Tibial nerve (tissue), 4 donors: ENCODE results near the gene KIR3DL3. TPM values are rescaled to one million over a fixed set of nuclear protein-coding genes. Genes with fewer than 3 reads are reported as not detected.
"Not testable (repeated sequence)": the region's sequence is repeated elsewhere in the genome, so short reads cannot be mapped to it uniquely, and the experiment has no call there.

ENCODE experiments used
- DNase-seq, 2 donors: peaks; one replicate each; pipeline ENCODE4 v3.0.0-alpha.2; 2019; ENCODE audit warnings: low spot score in 2 of 2
- H3K27ac ChIP-seq, 4 donors: fragments of 200-600 bp; sonication (generic) in 3 of 4; one replicate each; pipeline ENCODE4 v1.5.1; 2017 to 2019; ENCODE audit warnings: mild to moderate bottlenecking in 1 of 4
- H3K27me3 ChIP-seq, 2 donors: fragments of 200-600 bp; sonication (generic) in 1 of 2; one replicate each; pipeline versions ENCODE4 v1.5.1 to v1.6.0; 2017 to 2019
- H3K36me3 ChIP-seq, 3 donors: fragments of 200-600 bp; sonication (generic); one replicate each; pipeline ENCODE4 v1.5.1; 2018 to 2019
- H3K4me1 ChIP-seq, 4 donors: fragments of 200-600 bp; sonication (generic) in 3 of 4; one replicate each; pipeline ENCODE4 v1.5.1; 2017 to 2019
- H3K4me3 ChIP-seq, 4 donors: fragments of 200-600 bp; sonication (generic) in 3 of 4; one replicate each; pipeline ENCODE4 v1.5.1; 2017 to 2019; ENCODE audit warnings: mild to moderate bottlenecking in 1 of 4, moderate library complexity in 1 of 4
- H3K9me3 ChIP-seq, 4 donors: fragments of 200-600 bp; sonication (generic) in 3 of 4; one replicate each; pipeline ENCODE4 v1.5.1; 2017 to 2019
- EP300 ChIP-seq, 2 donors: sonication (generic); formaldehyde crosslinking; IDR thresholded peaks; one replicate each; pipeline ENCODE4 v1.6.1; 2017; ENCODE audit warnings: antibody characterized with exemption in 2 of 2, mild to moderate bottlenecking in 1 of 2
- POLR2A ChIP-seq, 2 donors: fragments of 450-650 bp; IDR thresholded peaks; one replicate each; pipeline ENCODE4 v1.6.1; 2017; ENCODE audit warnings: antibody characterized with exemption in 2 of 2, mild to moderate bottlenecking in 2 of 2, moderate library complexity in 2 of 2
- WGBS, 2 donors: methylation state at CpG; one replicate each; pipeline ENCODE4 v1.1.5; 2018; 5-methylcytosine and 5-hydroxymethylcytosine counted together
- total RNA-seq, 4 donors: library from RNA; depleted of rRNA; stranded (reverse); fragments of >200 nt; gene quantifications; one replicate each; pipeline ENCODE4 v1.1.0, GENCODE V29; 2016
- TF ChIP-seq, protein P1 (sequence below), 5 experiments: fragments of 200-600 bp in 3 of 5; fragments of 450-650 bp in 2 of 5; sonication (generic) in 3 of 5; IDR thresholded peaks; one replicate each; pipeline ENCODE4 v1.5.1; 2016 to 2019; ENCODE audit warnings: antibody characterized with exemption in 5 of 5, mild to moderate bottlenecking in 3 of 5, moderate library complexity in 2 of 5

The KIR3DL3 gene
- total RNA-seq, 4 donors from 2014 or later: not detected

DNA sequence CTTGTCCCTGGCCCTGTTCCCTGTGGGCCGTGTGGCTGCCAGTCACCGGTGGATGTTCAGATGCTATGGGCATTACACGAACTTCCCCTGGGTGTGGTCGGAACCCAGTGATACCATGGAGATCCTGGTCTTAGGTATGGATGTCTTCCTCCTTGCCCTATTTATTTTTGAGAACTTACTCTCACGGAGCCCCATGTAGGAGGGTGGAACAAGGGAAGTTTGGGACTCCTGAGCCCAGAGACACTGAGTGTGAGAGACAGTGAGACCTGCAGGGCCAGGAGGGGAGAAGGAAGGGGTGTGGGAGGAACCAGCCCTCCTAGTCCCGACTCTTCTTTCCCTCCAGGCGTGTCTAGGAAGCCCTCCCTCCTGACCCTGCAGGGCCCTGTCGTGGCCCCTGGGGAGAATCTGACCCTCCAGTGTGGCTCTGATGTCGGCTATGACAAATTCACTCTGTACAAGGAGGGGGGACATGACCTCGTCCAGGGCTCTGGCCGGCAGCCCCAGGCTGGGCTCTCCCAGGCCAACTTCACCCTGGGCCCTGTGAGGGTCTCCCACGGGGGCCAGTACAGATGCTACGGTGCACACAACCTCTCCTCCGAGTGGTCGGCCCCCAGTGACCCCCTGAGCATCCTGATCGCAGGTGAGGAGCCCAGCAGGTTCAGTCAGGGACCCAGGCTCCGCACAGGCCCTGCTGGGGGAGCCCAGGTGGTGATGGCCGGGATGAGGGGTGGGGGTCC lies 14.9 kb upstream of the KIR3DL3 start:
- WGBS, 2 donors: 69 to 77% methylated on average over 7 to 12 of the region's 18 CpGs
- Histone ChIP-seq H3K4me1 (no peaks in the 10 kb centered on the region), H3K27ac (no peak overlapping the region), H3K27me3 (no peaks in the 10 kb centered on the region), H3K36me3 (no peaks in the 10 kb centered on the region), H3K4me3 (no peak overlapping the region), H3K9me3 (peaks cover 0 to 7% (median 0%) of the 10 kb centered on the region in 4 donors)
- TF ChIP-seq EP300 (IDR thresholded peaks at IDR 0.05): no peak
- no peak for TF ChIP-seq POLR2A (IDR thresholded peaks at IDR 0.05)
- TF ChIP-seq, protein P1, sequence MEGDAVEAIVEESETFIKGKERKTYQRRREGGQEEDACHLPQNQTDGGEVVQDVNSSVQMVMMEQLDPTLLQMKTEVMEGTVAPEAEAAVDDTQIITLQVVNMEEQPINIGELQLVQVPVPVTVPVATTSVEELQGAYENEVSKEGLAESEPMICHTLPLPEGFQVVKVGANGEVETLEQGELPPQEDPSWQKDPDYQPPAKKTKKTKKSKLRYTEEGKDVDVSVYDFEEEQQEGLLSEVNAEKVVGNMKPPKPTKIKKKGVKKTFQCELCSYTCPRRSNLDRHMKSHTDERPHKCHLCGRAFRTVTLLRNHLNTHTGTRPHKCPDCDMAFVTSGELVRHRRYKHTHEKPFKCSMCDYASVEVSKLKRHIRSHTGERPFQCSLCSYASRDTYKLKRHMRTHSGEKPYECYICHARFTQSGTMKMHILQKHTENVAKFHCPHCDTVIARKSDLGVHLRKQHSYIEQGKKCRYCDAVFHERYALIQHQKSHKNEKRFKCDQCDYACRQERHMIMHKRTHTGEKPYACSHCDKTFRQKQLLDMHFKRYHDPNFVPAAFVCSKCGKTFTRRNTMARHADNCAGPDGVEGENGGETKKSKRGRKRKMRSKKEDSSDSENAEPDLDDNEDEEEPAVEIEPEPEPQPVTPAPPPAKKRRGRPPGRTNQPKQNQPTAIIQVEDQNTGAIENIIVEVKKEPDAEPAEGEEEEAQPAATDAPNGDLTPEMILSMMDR (IDR thresholded peaks at IDR 0.05): no peak
- no peak for DNase-seq

DNA sequence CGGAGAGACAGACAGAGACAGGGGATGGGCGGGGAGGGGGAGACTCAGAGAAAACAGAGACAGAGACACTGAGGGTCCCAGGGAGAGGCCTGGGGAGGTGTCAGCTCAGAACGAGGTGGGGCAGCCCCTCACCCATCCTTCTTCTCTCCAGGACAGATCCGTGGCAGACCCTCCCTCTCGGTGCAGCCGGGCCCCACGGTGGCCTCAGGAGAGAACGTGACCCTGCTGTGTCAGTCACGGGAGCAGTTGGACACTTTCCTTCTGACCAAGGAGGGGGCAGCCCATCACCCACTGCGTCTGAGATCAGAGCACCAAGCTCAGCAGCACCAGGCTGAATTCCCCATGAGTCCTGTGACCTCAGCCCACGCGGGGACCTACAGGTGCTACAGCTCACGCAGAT lies 14.3 kb upstream of the KIR3DL3 start:
- H3K4me3 ChIP-seq, H3K27me3 ChIP-seq, H3K27ac ChIP-seq, H3K9me3 ChIP-seq, DNase-seq, H3K4me1 ChIP-seq, H3K36me3 ChIP-seq: not testable (repeated sequence)
- 73 to 80% methylated on average over 11 of the region's 13 CpGs for WGBS, 2 donors

DNA sequence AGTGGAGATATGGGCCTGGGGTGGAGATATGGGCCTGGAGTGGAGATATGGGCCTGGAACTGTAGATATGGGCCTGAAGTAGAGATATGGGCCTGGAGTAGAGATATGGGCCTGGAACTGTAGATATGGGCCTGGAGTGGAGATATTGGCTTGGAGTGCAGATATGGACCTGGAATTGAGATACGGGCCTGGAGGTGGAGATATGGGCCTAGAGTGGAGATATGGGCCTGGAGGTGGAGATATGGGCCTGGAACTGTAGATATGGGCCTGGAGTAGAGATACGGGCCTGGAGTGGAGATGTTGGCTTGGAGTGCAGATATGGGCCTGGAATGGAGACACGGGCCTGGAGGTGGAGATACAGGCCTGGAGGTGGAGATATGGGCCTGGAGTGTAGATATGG lies 402 bp downstream of the KIR3DL3 start:
- H3K27me3 ChIP-seq: no peaks in the 10 kb centered on the region
- TF ChIP-seq, protein P1 (IDR thresholded peaks at IDR 0.05): no peak
- no peak for TF ChIP-seq POLR2A (IDR thresholded peaks at IDR 0.05)

DNA sequence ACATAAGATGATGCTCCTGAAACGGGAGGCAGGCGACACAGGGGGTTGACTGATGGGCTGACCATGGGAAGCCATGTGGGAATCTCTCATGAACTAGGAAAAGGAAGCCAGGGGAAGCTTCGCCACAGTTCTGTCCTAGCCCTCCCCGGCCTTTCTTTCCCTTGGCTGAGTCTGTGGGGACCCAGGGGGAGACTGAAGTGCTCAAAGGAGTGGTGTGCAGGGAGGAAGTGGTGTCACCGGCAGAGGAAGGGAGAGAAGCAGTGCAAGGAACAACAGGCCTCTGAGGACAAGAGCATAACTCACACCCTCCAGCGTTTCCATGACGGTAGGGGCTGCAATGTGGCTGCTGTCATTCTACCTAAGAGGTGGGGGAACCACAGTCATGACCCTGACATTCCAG lies 1.1 kb downstream of the KIR3DL3 start:
- no peaks in the 10 kb centered on the region for H3K4me1 ChIP-seq
- H3K36me3 ChIP-seq: no peaks in the 10 kb centered on the region
- H3K9me3 ChIP-seq: peaks cover 0 to 37% (median 4%) of the 10 kb centered on the region in 4 donors
- no peaks in the 10 kb centered on the region for H3K27me3 ChIP-seq
- TF ChIP-seq POLR2A (IDR thresholded peaks at IDR 0.05) (no peak), EP300 (IDR thresholded peaks at IDR 0.05) (no peak)
- TF ChIP-seq, protein P1 (IDR thresholded peaks at IDR 0.05): no peak
- no peak overlapping the region for H3K27ac ChIP-seq
- 78 to 82% methylated on average over 7 of the region's 7 CpGs for WGBS, 2 donors
- H3K4me3 ChIP-seq: no peak overlapping the region
- DNase-seq: no peak

More for the DNA sequence above, 402 bp downstream of the KIR3DL3 start:
- H3K36me3 ChIP-seq: no peaks in the 10 kb centered on the region
- H3K27ac ChIP-seq: no peak overlapping the region
- 79 to 80% methylated on average over 3 of the region's 3 CpGs for WGBS, 2 donors
- H3K9me3 ChIP-seq: peaks cover 0 to 42% (median 4%) of the 10 kb centered on the region in 4 donors
- no peaks in the 10 kb centered on the region for H3K4me1 ChIP-seq
- no peak for DNase-seq
- H3K4me3 ChIP-seq: no peak overlapping the region

DNA sequence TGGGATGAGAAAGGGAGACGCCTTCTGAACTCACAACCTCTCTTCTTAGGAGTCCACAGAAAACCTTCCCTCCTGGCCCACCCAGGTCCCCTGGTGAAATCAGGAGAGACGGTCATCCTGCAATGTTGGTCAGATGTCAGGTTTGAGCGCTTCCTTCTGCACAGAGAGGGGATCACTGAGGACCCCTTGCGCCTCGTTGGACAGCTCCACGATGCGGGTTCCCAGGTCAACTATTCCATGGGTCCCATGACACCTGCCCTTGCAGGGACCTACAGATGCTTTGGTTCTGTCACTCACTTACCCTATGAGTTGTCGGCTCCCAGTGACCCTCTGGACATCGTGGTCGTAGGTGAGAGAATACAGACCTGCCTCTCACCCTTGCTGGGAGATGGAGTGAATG lies 3.3 kb downstream of the KIR3DL3 start:
- Histone ChIP-seq H3K4me1 (no peaks in the 10 kb centered on the region), H3K27ac (no peak overlapping the region), H3K36me3 (no peaks in the 10 kb centered on the region), H3K4me3 (no peak overlapping the region), H3K27me3 (no peaks in the 10 kb centered on the region), H3K9me3 (peaks cover 0 to 21% (median 0%) of the 10 kb centered on the region in 4 donors)
- TF ChIP-seq, protein P1 (IDR thresholded peaks at IDR 0.05): no peak
- no peak for TF ChIP-seq EP300 (IDR thresholded peaks at IDR 0.05)
- no peak for TF ChIP-seq POLR2A (IDR thresholded peaks at IDR 0.05)
- 75 to 76% methylated on average over 10 of the region's 10 CpGs for WGBS, 2 donors
- no peak for DNase-seq
